SK-N-SH treated with all-trans-retinoic acid at 6 μM for 48 hours (cell line): ENCODE data around the gene M1AP.
A peak's percentile ranks its signal among the peaks of the same experiment; 100 is the strongest.

ENCODE experiments used
- ATAC-seq: fragments of 200-7000 bp; cut with Tn5 transposase; 3 replicates; pipeline ENCODE4 v1.9.1; 2020; ENCODE audit warnings: mild to moderate bottlenecking, moderate library complexity
- ARNTL ChIP-seq: fragments of 450-650 bp; formaldehyde crosslinking; IDR thresholded peaks from 2 replicates; pipeline ENCODE4 v1.5.0; 2020; ENCODE audit warnings: low read depth, mild to moderate bottlenecking, moderate library complexity, borderline replicate concordance
- BACH2 ChIP-seq: fragments of 250-450 bp; sonication (Bioruptor Pico); IDR thresholded peaks from 2 replicates; pipeline ENCODE4 v1.9.0; 2021; ENCODE audit warnings: mild to moderate bottlenecking, borderline replicate concordance
- CREB5 ChIP-seq: fragments of 250-450 bp; sonication (Bioruptor Pico); IDR thresholded peaks from 2 replicates; pipeline ENCODE4 v1.5.1; 2020; ENCODE audit warnings: low read depth, mild to moderate bottlenecking, moderate library complexity
- CSDC2 ChIP-seq: fragments of 250-450 bp; sonication (Bioruptor Pico); IDR thresholded peaks from 2 replicates; pipeline ENCODE4 v1.5.0; 2020; ENCODE audit warnings: mild to moderate bottlenecking, moderate library complexity
- ESRRG ChIP-seq: fragments of 250-450 bp; sonication (Bioruptor Pico); IDR thresholded peaks from 2 replicates; pipeline ENCODE4 v1.6.1; 2021; ENCODE audit warnings: mild to moderate bottlenecking
- GLIS3 ChIP-seq: fragments of 250-450 bp; sonication (Bioruptor Pico); IDR thresholded peaks from 2 replicates; pipeline ENCODE4 v1.5.0; 2020; ENCODE audit warnings: mild to moderate bottlenecking, moderate library complexity
- OSR1 ChIP-seq: fragments of 250-450 bp; sonication (Bioruptor Pico); IDR thresholded peaks from 2 replicates; pipeline ENCODE4 v1.8.0; 2022; ENCODE audit warnings: moderate library complexity, mild to moderate bottlenecking, inconsistent platforms
- PATZ1 ChIP-seq: fragments of 250-450 bp; sonication (Bioruptor Pico); IDR thresholded peaks from 2 replicates; pipeline ENCODE4 v1.8.0; 2020; ENCODE audit warnings: mild to moderate bottlenecking, moderate library complexity, borderline replicate concordance
- POU6F1 ChIP-seq: fragments of 250-450 bp; sonication (Bioruptor Pico); IDR thresholded peaks from 2 replicates; pipeline ENCODE4 v1.8.0; 2021; ENCODE audit warnings: low read depth, mild to moderate bottlenecking, moderate library complexity, borderline replicate concordance
- PPARA ChIP-seq: fragments of 250-450 bp; sonication (Bioruptor Pico); IDR thresholded peaks from 2 replicates; pipeline ENCODE4 v1.5.0; 2020; ENCODE audit warnings: mild to moderate bottlenecking, borderline replicate concordance
- RARB ChIP-seq: fragments of 250-450 bp; sonication (Bioruptor Pico); IDR thresholded peaks from 2 replicates; pipeline ENCODE4 v1.8.0; 2021; ENCODE audit warnings: mild to moderate bottlenecking, moderate library complexity
- SNAI2 ChIP-seq: fragments of 250-450 bp; sonication (Bioruptor Pico); IDR thresholded peaks from 2 replicates; pipeline ENCODE4 v1.5.0; 2020; ENCODE audit warnings: mild to moderate bottlenecking, moderate library complexity
- TCF4 ChIP-seq: fragments of 250-450 bp; sonication (Bioruptor Pico); IDR thresholded peaks from 2 replicates; pipeline ENCODE4 v1.8.0; 2021; ENCODE audit warnings: mild to moderate bottlenecking, moderate library complexity, borderline replicate concordance
- TOX ChIP-seq: fragments of 250-450 bp; sonication (Bioruptor Pico); IDR thresholded peaks from 2 replicates; pipeline ENCODE4 v1.8.0; 2021; ENCODE audit warnings: mild to moderate bottlenecking, moderate library complexity, borderline replicate concordance
- TSHZ2 ChIP-seq: fragments of 250-450 bp; sonication (Bioruptor Pico); IDR thresholded peaks from 2 replicates; pipeline ENCODE4 v1.5.0; 2020; ENCODE audit warnings: mild to moderate bottlenecking, moderate library complexity
- ZC3H10 ChIP-seq: fragments of 250-450 bp; sonication (Bioruptor Pico); IDR thresholded peaks from 2 replicates; pipeline ENCODE4 v1.5.1; 2021; ENCODE audit warnings: mild to moderate bottlenecking, moderate library complexity
- ZFP3 ChIP-seq: fragments of 250-450 bp; sonication (Bioruptor Pico); IDR thresholded peaks from 2 replicates; pipeline ENCODE4 v1.5.0; 2020; ENCODE audit warnings: mild to moderate bottlenecking, moderate library complexity
- ZFP30 ChIP-seq: fragments of 450-650 bp; formaldehyde crosslinking; IDR thresholded peaks from 2 replicates; pipeline ENCODE4 v1.5.0; 2022; ENCODE audit warnings: mild to moderate bottlenecking, moderate library complexity
- ZNF565 ChIP-seq: fragments of 450-650 bp; formaldehyde crosslinking; conservative IDR thresholded peaks from 2 replicates; pipeline ENCODE4 v1.5.0; 2020; ENCODE audit warnings: low read depth, mild to moderate bottlenecking, moderate library complexity
- ZNF70 ChIP-seq: fragments of 450-650 bp; formaldehyde crosslinking; IDR thresholded peaks from 2 replicates; pipeline ENCODE4 v1.5.0; 2020; ENCODE audit warnings: mild to moderate bottlenecking, moderate library complexity
- ZNF8 ChIP-seq: fragments of 450-650 bp; formaldehyde crosslinking; IDR thresholded peaks from 2 replicates; pipeline ENCODE4 v1.5.0; 2020; ENCODE audit warnings: mild to moderate bottlenecking, moderate library complexity

Gene M1AP

GRCh38 chr2:74551530-74551929, 96.6 kb downstream of the M1AP start:
- no peak for ATAC-seq
- TF ChIP-seq SNAI2 (CRISPR knock-in tag) (no peak), GLIS3 (CRISPR knock-in tag) (no peak)
- TF ChIP-seq, all 23 proteins: peak for 0

GRCh38 chr2:74550231-74550630, 97.9 kb downstream of the M1AP start:
- ATAC-seq: no peak

GRCh38 chr2:74548900-74549826, 99.0 kb downstream of the M1AP start:
- peak; percentile 64 for ATAC-seq
- TF ChIP-seq ARNTL (CRISPR knock-in tag): no peak
- TF ChIP-seq RARB (CRISPR knock-in tag): no peak
- TF ChIP-seq PPARA (CRISPR knock-in tag): no peak
- TF ChIP-seq ZNF8: no peak
- no peak for TF ChIP-seq CSDC2 (CRISPR knock-in tag)
- TF ChIP-seq PATZ1: no peak
- TF ChIP-seq ZC3H10 (CRISPR knock-in tag): no peak

More at GRCh38 chr2:74550231-74550630, 97.9 kb downstream of the M1AP start:
- TF ChIP-seq ARNTL (CRISPR knock-in tag) (no peak), ZNF565 (no peak)

- no peak for TF ChIP-seq TSHZ2 (CRISPR knock-in tag)
- no peak for TF ChIP-seq ZFP30 (CRISPR knock-in tag)
- no peak for TF ChIP-seq OSR1
- no peak for TF ChIP-seq CREB5 (CRISPR knock-in tag)
- TF ChIP-seq RARB (CRISPR knock-in tag): no peak
- TF ChIP-seq ESRRG (CRISPR knock-in tag): no peak
- no peak for ATAC-seq
Observed at GRCh38 chr2:74548285-74548899, 99.7 kb downstream of the M1AP start.

GRCh38 chr2:74546004-74546403, 102.1 kb downstream of the M1AP start:
- ATAC-seq: no peak
- no peak for TF ChIP-seq TOX
- no peak for TF ChIP-seq ZNF8
- TF ChIP-seq TCF4 (CRISPR knock-in tag): no peak
- TF ChIP-seq TSHZ2 (CRISPR knock-in tag): no peak
- no peak for TF ChIP-seq POU6F1 (CRISPR knock-in tag)
- TF ChIP-seq ZC3H10 (CRISPR knock-in tag): no peak
- TF ChIP-seq CREB5 (CRISPR knock-in tag): no peak
- no peak for TF ChIP-seq BACH2 (CRISPR knock-in tag)
- no peak for TF ChIP-seq ZNF70 (CRISPR knock-in tag)
- no peak for TF ChIP-seq ZFP30 (CRISPR knock-in tag)
- no peak for TF ChIP-seq CSDC2 (CRISPR knock-in tag)
- no peak for TF ChIP-seq PPARA (CRISPR knock-in tag)
- no peak for TF ChIP-seq ZFP3
- TF ChIP-seq ESRRG (CRISPR knock-in tag): no peak
- no peak for TF ChIP-seq ZNF565
- no peak for TF ChIP-seq OSR1
